COR-L47 (cell line): ENCODE measurements around the gene APOC3.
"Not testable (repeated sequence)": the region's sequence is repeated elsewhere in the genome, so short reads cannot be mapped to it uniquely, and the experiment has no call there.

Source experiments
- DNase-seq: peaks from one replicate; lab custom pipeline; 2025; lab: John Stamatoyannopoulos, UW

The APOC3 gene

DNA sequence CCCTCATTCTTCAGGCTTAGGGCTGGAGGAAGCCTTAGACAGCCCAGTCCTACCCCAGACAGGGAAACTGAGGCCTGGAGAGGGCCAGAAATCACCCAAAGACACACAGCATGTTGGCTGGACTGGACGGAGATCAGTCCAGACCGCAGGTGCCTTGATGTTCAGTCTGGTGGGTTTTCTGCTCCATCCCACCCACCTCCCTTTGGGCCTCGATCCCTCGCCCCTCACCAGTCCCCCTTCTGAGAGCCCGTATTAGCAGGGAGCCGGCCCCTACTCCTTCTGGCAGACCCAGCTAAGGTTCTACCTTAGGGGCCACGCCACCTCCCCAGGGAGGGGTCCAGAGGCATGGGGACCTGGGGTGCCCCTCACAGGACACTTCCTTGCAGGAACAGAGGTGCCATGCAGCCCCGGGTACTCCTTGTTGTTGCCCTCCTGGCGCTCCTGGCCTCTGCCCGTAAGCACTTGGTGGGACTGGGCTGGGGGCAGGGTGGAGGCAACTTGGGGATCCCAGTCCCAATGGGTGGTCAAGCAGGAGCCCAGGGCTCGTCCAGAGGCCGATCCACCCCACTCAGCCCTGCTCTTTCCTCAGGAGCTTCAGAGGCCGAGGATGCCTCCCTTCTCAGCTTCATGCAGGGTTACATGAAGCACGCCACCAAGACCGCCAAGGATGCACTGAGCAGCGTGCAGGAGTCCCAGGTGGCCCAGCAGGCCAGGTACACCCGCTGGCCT lies 641 bp downstream of the APOC3 start:
- DNase-seq: no peak

DNA sequence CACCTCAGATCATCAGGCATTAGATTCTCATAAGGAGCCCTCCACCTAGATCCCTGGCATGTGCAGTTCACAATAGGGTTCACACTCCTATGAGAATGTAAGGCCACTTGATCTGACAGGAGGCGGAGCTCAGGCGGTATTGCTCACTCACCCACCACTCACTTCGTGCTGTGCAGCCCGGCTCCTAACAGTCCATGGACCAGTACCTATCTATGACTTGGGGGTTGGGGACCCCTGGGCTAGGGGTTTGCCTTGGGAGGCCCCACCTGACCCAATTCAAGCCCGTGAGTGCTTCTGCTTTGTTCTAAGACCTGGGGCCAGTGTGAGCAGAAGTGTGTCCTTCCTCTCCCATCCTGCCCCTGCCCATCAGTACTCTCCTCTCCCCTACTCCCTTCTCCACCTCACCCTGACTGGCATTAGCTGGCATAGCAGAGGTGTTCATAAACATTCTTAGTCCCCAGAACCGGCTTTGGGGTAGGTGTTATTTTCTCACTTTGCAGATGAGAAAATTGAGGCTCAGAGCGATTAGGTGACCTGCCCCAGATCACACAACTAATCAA lies 2.2 kb downstream of the APOC3 start:
- no peak for DNase-seq

DNA sequence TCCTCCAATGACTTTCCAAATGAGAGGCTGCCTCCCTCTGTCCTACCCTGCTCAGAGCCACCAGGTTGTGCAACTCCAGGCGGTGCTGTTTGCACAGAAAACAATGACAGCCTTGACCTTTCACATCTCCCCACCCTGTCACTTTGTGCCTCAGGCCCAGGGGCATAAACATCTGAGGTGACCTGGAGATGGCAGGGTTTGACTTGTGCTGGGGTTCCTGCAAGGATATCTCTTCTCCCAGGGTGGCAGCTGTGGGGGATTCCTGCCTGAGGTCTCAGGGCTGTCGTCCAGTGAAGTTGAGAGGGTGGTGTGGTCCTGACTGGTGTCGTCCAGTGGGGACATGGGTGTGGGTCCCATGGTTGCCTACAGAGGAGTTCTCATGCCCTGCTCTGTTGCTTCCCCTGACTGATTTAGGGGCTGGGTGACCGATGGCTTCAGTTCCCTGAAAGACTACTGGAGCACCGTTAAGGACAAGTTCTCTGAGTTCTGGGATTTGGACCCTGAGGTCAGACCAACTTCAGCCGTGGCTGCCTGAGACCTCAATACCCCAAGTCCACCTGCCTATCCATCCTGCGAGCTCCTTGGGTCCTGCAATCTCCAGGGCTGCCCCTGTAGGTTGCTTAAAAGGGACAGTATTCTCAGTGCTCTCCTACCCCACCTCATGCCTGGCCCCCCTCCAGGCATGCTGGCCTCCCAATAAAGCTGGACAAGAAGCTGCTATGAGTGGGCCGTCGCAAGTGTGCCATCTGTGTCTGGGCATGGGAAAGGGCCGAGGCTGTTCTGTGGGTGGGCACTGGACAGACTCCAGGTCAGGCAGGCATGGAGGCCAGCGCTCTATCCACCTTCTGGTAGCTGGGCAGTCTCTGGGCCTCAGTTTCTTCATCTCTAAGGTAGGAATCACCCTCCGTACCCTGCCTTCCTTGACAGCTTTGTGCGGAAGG lies 2.9 kb downstream of the APOC3 start:
- DNase-seq: no peak

DNA sequence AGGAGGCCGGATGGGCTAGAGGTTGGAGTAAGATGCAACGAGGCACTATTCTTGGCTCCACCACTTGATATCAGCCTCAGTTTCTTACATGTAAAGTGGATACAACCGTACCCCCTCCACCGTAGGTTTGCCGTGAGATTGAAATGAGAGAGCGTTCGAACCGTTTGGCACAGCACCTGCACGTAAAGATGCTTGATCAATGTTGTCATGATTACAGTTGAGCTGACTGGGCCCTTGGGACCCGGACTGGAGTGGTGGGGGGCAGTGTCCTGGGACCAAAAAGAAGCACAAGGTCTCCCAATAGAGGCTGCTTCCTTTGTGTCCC lies 3.7 kb downstream of the APOC3 start:
- no peak for DNase-seq

DNA sequence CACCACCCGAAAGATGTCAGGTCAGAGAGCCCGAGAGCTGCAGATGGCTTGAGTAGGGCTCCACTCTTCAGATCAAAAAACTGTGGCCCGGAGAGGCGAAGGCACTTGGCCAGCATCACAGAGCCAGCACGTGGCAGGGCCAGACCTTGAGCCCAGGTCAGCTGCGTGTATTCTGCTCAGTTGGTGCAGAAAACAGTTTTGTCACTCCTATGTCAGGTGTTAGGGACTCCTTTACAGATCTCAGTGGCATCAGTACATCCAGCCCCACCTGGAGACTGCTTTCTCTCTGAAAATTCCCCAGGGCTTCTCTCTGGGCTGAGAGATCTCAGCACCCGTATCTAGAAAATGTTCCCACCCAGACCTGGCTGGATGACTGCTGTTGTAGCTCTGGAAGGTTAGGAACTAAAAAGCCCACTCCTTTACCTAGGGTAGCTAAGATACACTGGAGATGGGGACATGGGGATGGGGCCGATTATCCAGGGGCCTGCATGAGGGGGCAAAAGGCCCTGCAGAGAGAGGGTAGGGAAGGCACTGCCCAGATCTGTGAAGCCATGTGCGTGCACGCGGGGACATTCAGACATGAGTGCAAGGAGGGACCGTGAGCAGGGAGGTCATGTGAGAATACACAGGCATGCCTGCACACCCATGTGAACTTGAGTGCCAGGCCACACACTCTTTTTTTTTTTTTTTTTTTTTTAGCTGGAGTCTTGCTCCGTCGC lies 4.3 kb downstream of the APOC3 start:
- DNase-seq: no peak

DNA sequence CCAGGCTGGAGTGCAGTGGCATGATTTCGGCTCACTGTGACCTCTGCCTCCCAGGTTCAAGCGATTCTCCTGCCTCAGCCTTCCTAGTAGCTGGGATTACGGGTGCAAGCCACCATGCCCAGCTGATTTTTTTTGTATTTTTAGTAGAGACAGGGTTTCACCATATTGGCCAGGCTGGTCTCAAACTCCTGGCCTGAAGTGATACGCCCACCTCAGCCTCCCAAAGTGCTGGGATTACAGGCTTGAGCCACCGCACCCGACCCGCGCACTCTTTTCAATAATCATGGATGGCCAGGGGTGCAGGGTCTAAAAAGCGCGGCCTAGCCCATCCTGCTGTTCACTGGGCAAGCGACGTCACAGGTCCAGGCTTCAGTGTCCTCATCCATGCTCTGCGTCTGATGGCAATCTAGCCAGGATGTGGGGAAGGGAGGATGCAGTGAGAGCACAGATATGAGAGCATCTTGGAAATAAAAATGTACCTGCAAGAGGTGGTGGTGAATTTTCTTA lies 4.9 kb downstream of the APOC3 start:
- DNase-seq: not testable (repeated sequence)

GRCh38 chr11:116835042-116835772 lies 5.5 kb downstream of the APOC3 start:
- no peak for DNase-seq

DNA sequence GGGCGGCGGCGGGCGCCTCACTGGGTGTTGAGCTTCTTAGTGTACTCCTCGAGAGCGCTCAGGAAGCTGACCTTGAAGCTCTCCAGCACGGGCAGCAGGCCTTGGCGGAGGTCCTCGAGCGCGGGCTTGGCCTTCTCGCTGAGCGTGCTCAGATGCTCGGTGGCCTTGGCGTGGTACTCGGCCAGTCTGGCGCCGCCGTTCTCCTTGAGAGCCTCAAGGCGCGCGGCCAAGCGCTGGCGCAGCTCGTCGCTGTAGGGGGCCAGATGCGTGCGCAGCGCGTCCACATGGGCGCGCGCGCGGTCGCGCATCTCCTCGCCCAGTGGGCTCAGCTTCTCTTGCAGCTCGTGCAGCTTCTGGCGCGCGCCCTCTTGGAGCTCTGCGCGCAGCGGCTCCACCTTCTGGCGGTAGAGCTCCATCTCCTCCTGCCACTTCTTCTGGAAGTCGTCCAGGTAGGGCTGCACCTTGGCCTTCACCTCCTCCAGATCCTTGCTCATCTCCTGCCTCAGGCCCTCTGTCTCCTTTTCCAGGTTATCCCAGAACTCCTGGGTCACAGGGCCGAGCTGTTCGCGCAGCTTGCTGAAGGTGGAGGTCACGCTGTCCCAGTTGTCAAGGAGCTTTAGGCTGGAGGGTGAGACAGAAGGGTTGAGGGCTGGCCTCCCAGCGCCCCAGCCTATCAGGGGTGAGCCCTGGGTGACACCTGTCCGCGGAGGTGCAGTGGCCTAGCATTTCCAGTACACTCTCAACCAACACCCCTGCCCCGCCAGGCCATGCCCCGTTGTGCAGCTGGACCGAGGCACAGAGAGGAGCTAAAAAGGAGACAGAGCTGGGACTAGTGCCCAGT lies 6.3 kb downstream of the APOC3 start:
- DNase-seq: peak; percentile 95

- no peak for DNase-seq
Observed at GRCh38 chr11:116836632-116836991, 6.9 kb downstream of the APOC3 start.

GRCh38 chr11:116837231-116838091 lies 7.8 kb downstream of the APOC3 start, which contains the start of gene APOA1:
TSS of gene APOA1 (minus strand) at chr11:116837622. CDS start at chr11:116837387, 235 bp downstream.
- DNase-seq: no peak

- DNase-seq: no peak
Observed at GRCh38 chr11:116838321-116839084, 8.8 kb downstream of the APOC3 start.

DNA sequence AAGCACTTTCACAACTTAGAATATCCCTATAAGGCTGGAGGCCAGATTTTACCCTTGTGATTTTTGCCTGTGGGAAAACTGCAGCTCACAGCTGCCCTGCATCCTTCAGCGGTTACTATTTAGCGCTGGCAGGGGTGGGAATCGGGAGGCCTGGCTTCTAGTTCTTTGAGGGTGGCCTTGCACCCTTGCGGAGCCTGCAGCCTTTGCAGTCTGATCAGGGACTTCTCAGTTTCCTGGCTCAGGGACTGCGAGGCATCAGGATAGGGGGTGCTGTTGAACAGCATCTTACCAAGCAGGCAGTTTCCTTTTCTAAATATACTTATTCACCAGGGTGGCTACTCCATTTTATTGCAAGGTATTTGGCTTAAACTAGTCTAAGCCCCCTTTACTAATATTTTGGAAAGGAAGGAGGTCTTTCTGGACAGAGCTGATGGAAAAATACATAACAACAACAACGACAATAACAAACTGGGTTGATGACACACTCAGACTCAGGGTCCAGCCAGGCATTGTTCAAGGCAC lies 10.6 kb downstream of the APOC3 start:
- no peak for DNase-seq

GRCh38 chr11:116840746-116841296 lies 11.1 kb downstream of the APOC3 start:
- DNase-seq: no peak

DNA sequence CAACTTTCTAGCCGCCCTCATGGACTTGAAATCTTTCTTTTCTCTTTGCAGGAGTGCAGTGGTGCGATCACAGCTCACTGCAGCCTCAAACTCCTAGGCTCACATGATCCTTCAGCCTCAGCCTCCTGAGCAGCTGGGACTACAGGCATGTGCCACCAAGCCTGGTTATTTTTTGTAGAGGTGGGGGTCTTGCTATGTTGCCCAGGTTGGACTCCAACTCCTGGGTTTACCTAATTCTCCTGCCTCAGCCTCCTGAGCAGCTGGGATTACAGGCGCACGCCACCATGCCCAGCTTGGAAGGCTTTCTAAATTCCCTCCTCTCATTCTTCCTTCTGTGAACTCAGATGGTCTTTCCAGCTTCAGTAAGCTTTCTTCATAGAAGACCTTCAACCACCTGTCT lies 12.4 kb downstream of the APOC3 start:
- no peak for DNase-seq

GRCh38 chr11:116842909-116843308 lies 13.2 kb downstream of the APOC3 start:
- DNase-seq: no peak

DNA sequence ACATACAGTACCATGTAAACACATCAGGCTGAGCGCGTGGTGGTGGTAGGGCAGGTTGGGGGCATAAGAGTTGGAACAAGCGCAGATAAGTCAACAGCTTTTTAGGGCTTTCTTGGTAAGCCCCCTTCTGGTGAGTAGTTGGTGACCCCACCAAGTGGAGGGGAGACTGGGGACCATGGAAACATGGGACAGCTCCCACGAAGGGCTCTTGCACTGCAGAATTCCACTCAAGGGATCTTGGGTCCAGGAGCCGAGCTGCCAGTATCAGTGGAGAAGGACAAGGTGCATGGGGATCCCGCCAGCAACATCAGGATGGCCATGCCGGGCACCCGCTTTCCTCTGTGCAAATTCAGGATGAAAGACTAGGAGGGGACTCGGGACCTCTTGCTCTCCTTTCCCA lies 14.0 kb downstream of the APOC3 start:
- no peak for DNase-seq

- no peak for DNase-seq
Observed at GRCh38 chr11:116844722-116845121, 15.0 kb downstream of the APOC3 start.

DNA sequence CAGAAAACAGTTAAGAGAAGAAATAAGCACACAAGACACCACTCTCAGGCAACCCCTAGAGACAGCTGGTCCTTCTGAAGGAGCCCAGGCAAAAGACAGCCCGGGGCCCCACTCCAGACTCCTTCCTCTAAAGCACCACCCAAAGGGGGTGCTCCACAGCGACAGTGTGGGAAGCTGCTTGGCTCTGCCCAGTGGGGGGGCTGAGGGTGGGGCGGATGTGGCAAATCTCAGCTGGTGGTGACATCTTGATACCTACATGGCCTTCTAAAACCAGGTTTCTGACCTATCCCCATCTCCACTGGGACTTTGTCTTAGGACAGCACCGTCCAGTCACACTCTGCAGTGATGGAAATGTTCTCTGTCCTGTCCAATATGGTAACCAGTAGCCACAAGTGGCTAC lies 17.9 kb downstream of the APOC3 start:
- DNase-seq: no peak
